ENCODE measurements around the gene EDN1. TPM values are rescaled to one million over a fixed set of nuclear protein-coding genes. Genes with fewer than 3 reads are reported as not detected.

The EDN1 gene
- total RNA-seq, 4 donors from 2014 or later: 2.8 to 13.8 (median 7.7) TPM

DNA sequence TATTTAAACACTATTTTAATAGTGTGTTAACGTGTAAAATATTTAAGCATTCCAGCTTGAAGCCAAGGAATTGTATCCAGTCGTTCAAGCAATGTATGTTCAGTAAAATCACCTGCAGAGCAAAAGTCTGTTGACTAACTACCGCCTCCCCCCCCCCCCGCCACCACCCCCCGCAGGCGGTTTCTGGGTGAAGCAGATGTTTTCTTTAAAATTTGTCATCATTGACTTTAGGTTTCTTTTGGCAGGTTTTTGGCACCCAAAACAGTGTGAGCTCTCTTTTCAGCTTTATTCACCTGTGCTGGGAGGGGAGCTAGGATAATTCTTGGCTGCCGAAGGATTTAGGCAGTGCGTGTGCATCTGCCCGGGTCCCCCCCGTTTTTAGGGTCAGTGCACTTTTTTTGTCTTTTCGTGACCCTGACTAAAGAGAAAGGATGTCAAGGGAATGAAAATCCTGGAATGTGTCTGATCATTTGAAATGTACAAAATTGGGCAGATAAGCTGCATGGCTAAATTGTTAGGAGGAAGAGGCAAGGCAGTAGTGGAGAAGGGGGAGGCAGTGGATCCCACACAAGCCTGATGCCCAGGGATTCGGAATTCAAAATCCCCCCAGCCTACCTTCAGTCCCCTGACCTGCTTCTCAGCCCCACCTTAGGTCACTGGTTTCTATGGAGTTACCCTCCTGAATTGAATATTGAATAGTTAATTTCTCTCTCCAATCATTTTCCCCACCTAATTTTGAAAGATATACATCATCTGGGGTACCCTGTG lies 1.1 kb downstream of the EDN1 start:
- no peak for DNase-seq
- Histone ChIP-seq H3K27me3 (no peaks in the 10 kb centered on the region), H3K9me3 (no peaks in the 10 kb centered on the region), H3K4me3 (peak overlapping the region; percentile 32 to 35), H3K27ac (peak overlapping the region in 1 of 2 donors; percentile 47), H3K4me1 (no peaks in the 10 kb centered on the region), H3K36me3 (no peaks in the 10 kb centered on the region)
- intact Hi-C loops (cut with DNase I; ENCODE audit: low total_unique reads): no loop called here
- TF ChIP-seq POLR2A (IDR thresholded peaks at IDR 0.05): no peak
- TF ChIP-seq, protein P1, sequence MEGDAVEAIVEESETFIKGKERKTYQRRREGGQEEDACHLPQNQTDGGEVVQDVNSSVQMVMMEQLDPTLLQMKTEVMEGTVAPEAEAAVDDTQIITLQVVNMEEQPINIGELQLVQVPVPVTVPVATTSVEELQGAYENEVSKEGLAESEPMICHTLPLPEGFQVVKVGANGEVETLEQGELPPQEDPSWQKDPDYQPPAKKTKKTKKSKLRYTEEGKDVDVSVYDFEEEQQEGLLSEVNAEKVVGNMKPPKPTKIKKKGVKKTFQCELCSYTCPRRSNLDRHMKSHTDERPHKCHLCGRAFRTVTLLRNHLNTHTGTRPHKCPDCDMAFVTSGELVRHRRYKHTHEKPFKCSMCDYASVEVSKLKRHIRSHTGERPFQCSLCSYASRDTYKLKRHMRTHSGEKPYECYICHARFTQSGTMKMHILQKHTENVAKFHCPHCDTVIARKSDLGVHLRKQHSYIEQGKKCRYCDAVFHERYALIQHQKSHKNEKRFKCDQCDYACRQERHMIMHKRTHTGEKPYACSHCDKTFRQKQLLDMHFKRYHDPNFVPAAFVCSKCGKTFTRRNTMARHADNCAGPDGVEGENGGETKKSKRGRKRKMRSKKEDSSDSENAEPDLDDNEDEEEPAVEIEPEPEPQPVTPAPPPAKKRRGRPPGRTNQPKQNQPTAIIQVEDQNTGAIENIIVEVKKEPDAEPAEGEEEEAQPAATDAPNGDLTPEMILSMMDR (IDR thresholded peaks at IDR 0.05): no peak

- Histone ChIP-seq H3K27ac (peak overlapping the region in 1 of 2 donors; percentile 42), H3K27me3 (no peaks in the 10 kb centered on the region), H3K9me3 (no peaks in the 10 kb centered on the region), H3K4me3 (peak overlapping the region; percentile 13 to 35), H3K36me3 (no peaks in the 10 kb centered on the region), H3K4me1 (no peaks in the 10 kb centered on the region)
- intact Hi-C loops (cut with DNase I; ENCODE audit: low total_unique reads): no loop called here
- DNase-seq: no peak
- TF ChIP-seq, protein P1 (IDR thresholded peaks at IDR 0.05): no peak
- no peak for TF ChIP-seq POLR2A (IDR thresholded peaks at IDR 0.05)
These were observed 1.9 kb downstream of the EDN1 start for GRCh38 chr6:12291839-12292604.

DNA sequence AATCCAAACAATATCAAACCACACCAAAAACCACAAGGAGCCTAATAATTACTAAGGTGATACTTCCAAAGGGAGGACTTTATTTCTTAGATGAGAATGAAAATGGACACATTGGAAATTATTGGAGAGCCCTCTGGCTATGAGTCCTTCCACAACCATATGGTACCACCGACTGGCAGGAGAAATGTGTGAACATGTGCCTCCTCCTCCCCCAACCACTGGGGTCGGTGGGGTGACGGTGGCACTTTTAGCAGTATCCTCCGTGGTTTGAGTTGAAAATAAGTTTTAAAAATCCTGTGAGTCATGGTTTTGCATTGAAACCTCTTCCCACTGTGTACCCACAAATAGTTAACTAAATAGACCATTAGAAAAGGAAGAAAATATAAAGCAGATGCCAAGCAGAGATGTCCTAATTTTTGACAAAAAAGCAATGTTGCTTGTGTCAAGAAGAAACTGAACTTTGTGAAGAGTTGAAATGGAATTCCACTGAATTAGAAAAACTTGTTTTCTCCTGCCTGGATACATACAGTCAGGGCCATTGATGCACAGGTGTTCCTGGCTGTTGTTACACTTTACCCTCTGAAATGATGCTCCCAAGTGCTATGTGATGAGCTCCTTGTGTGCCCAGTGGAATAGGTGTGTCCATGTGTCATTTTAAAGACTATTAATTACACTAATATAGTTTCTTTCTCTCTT lies 3.2 kb downstream of the EDN1 start:
- no peaks in the 10 kb centered on the region for H3K27me3 ChIP-seq
- no peaks in the 10 kb centered on the region for H3K36me3 ChIP-seq
- no peak overlapping the region for H3K4me3 ChIP-seq
- TF ChIP-seq, protein P1 (IDR thresholded peaks at IDR 0.05): no peak
- TF ChIP-seq POLR2A (IDR thresholded peaks at IDR 0.05): no peak
- no peaks in the 10 kb centered on the region for H3K4me1 ChIP-seq
- DNase-seq: no peak
- intact Hi-C loops (cut with DNase I; ENCODE audit: low total_unique reads): no loop called here
- H3K27ac ChIP-seq: no peak overlapping the region
- H3K9me3 ChIP-seq: no peaks in the 10 kb centered on the region

- no peaks in the 10 kb centered on the region for H3K27me3 ChIP-seq
- H3K36me3 ChIP-seq: no peaks in the 10 kb centered on the region
- no peak overlapping the region for H3K27ac ChIP-seq
- intact Hi-C loops (cut with DNase I; ENCODE audit: low total_unique reads): no loop called here
- TF ChIP-seq POLR2A (IDR thresholded peaks at IDR 0.05): no peak
- TF ChIP-seq, protein P1 (IDR thresholded peaks at IDR 0.05): no peak
- no peak for DNase-seq
- H3K4me1 ChIP-seq: no peaks in the 10 kb centered on the region
- H3K9me3 ChIP-seq: no peaks in the 10 kb centered on the region
- no peak overlapping the region for H3K4me3 ChIP-seq
These were observed 4.0 kb downstream of the EDN1 start for GRCh38 chr6:12293931-12294807.
